A549 (cell line): Measurements from ENCODE around the gene EXOG. TPM values are rescaled to one million over a fixed set of nuclear protein-coding genes. Genes with fewer than 3 reads are reported as not detected.
A peak's percentile ranks its signal among the peaks of the same experiment; 100 is the strongest.

ENCODE experiments used
- BHLHE40 ChIP-seq: IDR thresholded peaks from 2 replicates; pipeline ENCODE4 v1.6.1; 2012; ENCODE audit warnings: low read depth, low read length, inconsistent platforms
- CBX2 ChIP-seq: fragments of 200-600 bp; sonication (generic); IDR thresholded peaks from 2 replicates; pipeline ENCODE4 v1.6.1; 2016; ENCODE audit warnings: low read depth, mild to moderate bottlenecking, borderline replicate concordance
- CEBPB ChIP-seq, 2 experiments: fragments of >200 bp in 1 of 2; sonication (Bioruptor Twin) in 1 of 2; formaldehyde crosslinking in 1 of 2; IDR thresholded peaks; 2 replicates each; pipeline ENCODE4 v1.6.1; 2012 to 2016
- CHD2 ChIP-seq: fragments of 150-350 bp; IDR thresholded peaks from 2 replicates; pipeline ENCODE4 v1.6.1; 2014; ENCODE audit warnings: low read length; ENCODE audit not compliant: partially characterized antibody
- EHMT2 ChIP-seq: fragments of 200-600 bp; sonication (generic); IDR thresholded peaks from 2 replicates; pipeline ENCODE4 v1.6.1; 2016; ENCODE audit warnings: antibody characterized with exemption, low read depth, mild to moderate bottlenecking, moderate library complexity
- FOSL2 ChIP-seq, 2 experiments: fragments of 450-650 bp in 1 of 2; fragments of >200 bp in 1 of 2; sonication (Bioruptor Twin) in 1 of 2; formaldehyde crosslinking; IDR thresholded peaks; 2 replicates each; pipeline versions ENCODE4 v1.5.0 to v1.6.1; 2016 to 2020; ENCODE audit warnings: mild to moderate bottlenecking in 1 of 2, moderate library complexity in 1 of 2
- FOXS1 ChIP-seq: fragments of 250-450 bp; sonication (Bioruptor Pico); IDR thresholded peaks from 2 replicates; pipeline ENCODE4 v1.5.0; 2020; ENCODE audit warnings: mild to moderate bottlenecking, moderate library complexity
- HEYL ChIP-seq: fragments of 250-450 bp; sonication (Bioruptor Pico); IDR thresholded peaks from 2 replicates; pipeline ENCODE4 v1.8.0; 2021; ENCODE audit warnings: mild to moderate bottlenecking, moderate library complexity
- HOXA7 ChIP-seq: fragments of 250-450 bp; sonication (Bioruptor Pico); IDR thresholded peaks from 2 replicates; pipeline ENCODE4 v1.5.0; 2020; ENCODE audit warnings: mild to moderate bottlenecking, moderate library complexity
- HOXB13 ChIP-seq: fragments of 250-450 bp; sonication (Bioruptor Pico); IDR thresholded peaks from 2 replicates; pipeline ENCODE4 v1.5.0; 2020; ENCODE audit warnings: low read depth, mild to moderate bottlenecking, moderate library complexity
- HOXB5 ChIP-seq: fragments of 250-450 bp; sonication (Bioruptor Pico); IDR thresholded peaks from 2 replicates; pipeline ENCODE4 v1.5.0; 2020; ENCODE audit warnings: mild to moderate bottlenecking, moderate library complexity
- JUN ChIP-seq, 2 experiments: fragments of >200 bp; sonication (Bioruptor Twin); formaldehyde crosslinking; IDR thresholded peaks; 2 replicates in 1 of 2; 3 replicates in 1 of 2; pipeline ENCODE4 v1.6.1; 2016 to 2017
- MYC ChIP-seq: IDR thresholded peaks from 2 replicates; pipeline ENCODE4 v1.6.1; 2012; ENCODE audit warnings: mild to moderate bottlenecking, inconsistent platforms, low read length, improper control_type of control experiment, borderline replicate concordance
- NFE2L2 ChIP-seq: fragments of 150-350 bp; conservative IDR thresholded peaks from 2 replicates; pipeline ENCODE4 v1.6.1; 2014; ENCODE audit warnings: low read length
- RCOR1 ChIP-seq: fragments of 150-350 bp; IDR thresholded peaks from 2 replicates; pipeline ENCODE4 v1.6.1; 2014; ENCODE audit warnings: antibody characterized with exemption, low read length, low read depth
- RFX5 ChIP-seq: fragments of 450-650 bp; IDR thresholded peaks from 2 replicates; pipeline ENCODE4 v1.7.1; 2014; ENCODE audit warnings: antibody characterized with exemption, mild to moderate bottlenecking, moderate library complexity
- SREBF2 ChIP-seq: fragments of 450-650 bp; IDR thresholded peaks from 2 replicates; pipeline ENCODE4 v1.6.1; 2014; ENCODE audit warnings: mild to moderate bottlenecking, moderate library complexity
- TFCP2L1 ChIP-seq: fragments of 250-450 bp; sonication (Bioruptor Pico); IDR thresholded peaks from 2 replicates; pipeline ENCODE4 v1.5.0; 2021; ENCODE audit warnings: mild to moderate bottlenecking
- TP53 ChIP-seq: fragments of 250-450 bp; sonication (Bioruptor Pico); IDR thresholded peaks from 2 replicates; pipeline ENCODE4 v1.5.0; 2021; ENCODE audit warnings: mild to moderate bottlenecking, moderate library complexity
- ZC3H11A ChIP-seq: fragments of 450-650 bp; IDR thresholded peaks from 2 replicates; pipeline ENCODE4 v1.6.1; 2014; ENCODE audit warnings: antibody characterized with exemption, mild to moderate bottlenecking
- ZSCAN20 ChIP-seq: fragments of 250-450 bp; sonication (Bioruptor Pico); IDR thresholded peaks from 2 replicates; pipeline ENCODE4 v1.8.0; 2022; ENCODE audit warnings: mild to moderate bottlenecking, moderate library complexity
- polyA plus RNA-seq, 4 experiments: library from polyadenylated mRNA; depleted of rRNA in 3 of 4; stranded (reverse); fragments of >200 nt; fragmentation: RNase III in 1 of 4; extraction: RNeasy Plus Mini Kit Qiagen cat#74134 plus additional on column Dnase treatment in 1 of 4; gene quantifications; 2 replicates in 3 of 4; 3 replicates in 1 of 4; pipeline ENCODE4 v1.2.3, GENCODE V29; 2011 to 2017
- TF ChIP-seq, protein P1 (sequence below): fragments of >200 bp; sonication (Bioruptor Twin); formaldehyde crosslinking; IDR thresholded peaks from 2 replicates; pipeline ENCODE4 v1.6.1; 2016
- TF ChIP-seq, protein P2 (sequence below): fragments of >200 bp; sonication (Bioruptor Twin); formaldehyde crosslinking; IDR thresholded peaks from 3 replicates; pipeline ENCODE4 v1.6.1; 2016
- TF ChIP-seq, protein P3 (sequence below): fragments of 450-650 bp; IDR thresholded peaks from 2 replicates; pipeline ENCODE4 v1.6.1; 2014; ENCODE audit warnings: antibody characterized with exemption
- TF ChIP-seq, protein P4 (sequence below): fragments of 150-350 bp; IDR thresholded peaks from 2 replicates; pipeline ENCODE4 v1.6.1; 2014; ENCODE audit warnings: low read depth, mild to moderate bottlenecking, low read length
- TF ChIP-seq, protein P5 (sequence below): fragments of 250-450 bp; sonication (Bioruptor Pico); IDR thresholded peaks from 2 replicates; pipeline ENCODE4 v1.5.0; 2021; ENCODE audit warnings: mild to moderate bottlenecking, moderate library complexity, borderline replicate concordance

EXOG gene
- polyA plus RNA-seq, 2 of the 4 experiments (the other 2 are of a cell fraction) = 11.2 to 17.1 TPM

DNA sequence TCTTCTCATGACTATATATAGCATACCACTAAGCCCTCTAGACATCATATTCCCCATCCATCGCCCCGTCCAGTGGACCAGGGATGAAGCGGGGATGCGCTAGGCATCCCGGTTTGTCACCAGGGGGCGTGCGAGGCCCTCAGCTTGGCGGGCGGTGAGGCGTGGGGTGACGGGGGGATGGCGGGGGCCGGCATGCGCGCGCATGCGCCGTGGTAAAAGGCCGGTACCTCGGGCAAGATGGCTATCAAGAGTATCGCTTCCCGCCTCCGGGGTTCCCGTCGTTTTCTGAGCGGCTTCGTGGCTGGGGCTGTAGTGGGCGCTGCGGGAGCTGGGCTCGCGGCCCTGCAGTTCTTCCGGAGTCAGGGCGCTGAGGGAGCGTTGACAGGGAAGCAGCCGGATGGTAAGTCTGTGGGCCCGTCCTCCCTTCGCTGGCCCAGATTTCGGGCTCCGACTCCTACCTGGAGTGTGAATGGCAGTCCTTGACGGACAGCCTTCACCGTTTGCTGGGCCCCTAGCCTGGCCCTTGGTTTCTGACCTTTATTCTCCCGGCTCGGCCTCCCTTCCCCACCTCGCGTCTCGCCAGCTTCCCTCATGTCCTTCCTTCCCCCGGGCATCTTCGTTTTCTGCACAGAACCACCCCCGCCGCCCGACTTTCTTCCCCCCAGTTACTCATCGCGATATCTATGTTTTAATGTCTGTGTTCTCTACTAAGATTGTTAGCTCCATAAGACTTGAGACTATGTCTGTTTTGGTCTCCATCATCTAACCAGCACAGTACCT lies at the start of gene EXOG (continued):
- TF ChIP-seq EHMT2 (no peak), NFE2L2 (no peak), CBX2 (no peak), RCOR1 (peak; percentile 86; the same call in 1 of the 2 replicates), ZSCAN20 (CRISPR knock-in tag) (no peak), HOXB5 (CRISPR knock-in tag) (no peak), HOXB13 (no peak), CEBPB (IDR thresholded peaks at IDR 0.05) (no peak), SREBF2 (no peak), FOSL2 (IDR thresholded peaks at IDR 0.05) (no peak), FOSL2 (CRISPR knock-in tag; IDR thresholded peaks at IDR 0.05) (no peak), HOXA7 (CRISPR knock-in tag) (no peak), FOXS1 (CRISPR knock-in tag) (no peak), ZC3H11A (no peak), CHD2 (no peak), RFX5 (no peak), TFCP2L1 (no peak), BHLHE40 (no peak), MYC (no peak), JUN (IDR thresholded peaks at IDR 0.05) (peak in 1 of 2 experiments; percentile 53; a peak in 1 of 5 replicates), HEYL (CRISPR knock-in tag) (no peak), TP53 (CRISPR knock-in tag) (no peak)
- TF ChIP-seq, protein P1, sequence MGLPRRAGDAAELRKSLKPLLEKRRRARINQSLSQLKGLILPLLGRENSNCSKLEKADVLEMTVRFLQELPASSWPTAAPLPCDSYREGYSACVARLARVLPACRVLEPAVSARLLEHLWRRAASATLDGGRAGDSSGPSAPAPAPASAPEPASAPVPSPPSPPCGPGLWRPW = no peak
- TF ChIP-seq, protein P2, sequence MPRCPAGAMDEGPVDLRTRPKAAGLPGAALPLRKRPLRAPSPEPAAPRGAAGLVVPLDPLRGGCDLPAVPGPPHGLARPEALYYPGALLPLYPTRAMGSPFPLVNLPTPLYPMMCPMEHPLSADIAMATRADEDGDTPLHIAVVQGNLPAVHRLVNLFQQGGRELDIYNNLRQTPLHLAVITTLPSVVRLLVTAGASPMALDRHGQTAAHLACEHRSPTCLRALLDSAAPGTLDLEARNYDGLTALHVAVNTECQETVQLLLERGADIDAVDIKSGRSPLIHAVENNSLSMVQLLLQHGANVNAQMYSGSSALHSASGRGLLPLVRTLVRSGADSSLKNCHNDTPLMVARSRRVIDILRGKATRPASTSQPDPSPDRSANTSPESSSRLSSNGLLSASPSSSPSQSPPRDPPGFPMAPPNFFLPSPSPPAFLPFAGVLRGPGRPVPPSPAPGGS = 0 out of 3 replicates have a peak, but pooled peaks have one; percentile 44
- TF ChIP-seq, protein P3, sequence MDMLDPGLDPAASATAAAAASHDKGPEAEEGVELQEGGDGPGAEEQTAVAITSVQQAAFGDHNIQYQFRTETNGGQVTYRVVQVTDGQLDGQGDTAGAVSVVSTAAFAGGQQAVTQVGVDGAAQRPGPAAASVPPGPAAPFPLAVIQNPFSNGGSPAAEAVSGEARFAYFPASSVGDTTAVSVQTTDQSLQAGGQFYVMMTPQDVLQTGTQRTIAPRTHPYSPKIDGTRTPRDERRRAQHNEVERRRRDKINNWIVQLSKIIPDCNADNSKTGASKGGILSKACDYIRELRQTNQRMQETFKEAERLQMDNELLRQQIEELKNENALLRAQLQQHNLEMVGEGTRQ = no peak
- TF ChIP-seq, protein P4, sequence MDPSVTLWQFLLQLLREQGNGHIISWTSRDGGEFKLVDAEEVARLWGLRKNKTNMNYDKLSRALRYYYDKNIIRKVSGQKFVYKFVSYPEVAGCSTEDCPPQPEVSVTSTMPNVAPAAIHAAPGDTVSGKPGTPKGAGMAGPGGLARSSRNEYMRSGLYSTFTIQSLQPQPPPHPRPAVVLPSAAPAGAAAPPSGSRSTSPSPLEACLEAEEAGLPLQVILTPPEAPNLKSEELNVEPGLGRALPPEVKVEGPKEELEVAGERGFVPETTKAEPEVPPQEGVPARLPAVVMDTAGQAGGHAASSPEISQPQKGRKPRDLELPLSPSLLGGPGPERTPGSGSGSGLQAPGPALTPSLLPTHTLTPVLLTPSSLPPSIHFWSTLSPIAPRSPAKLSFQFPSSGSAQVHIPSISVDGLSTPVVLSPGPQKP = no peak
- TF ChIP-seq, protein P5, sequence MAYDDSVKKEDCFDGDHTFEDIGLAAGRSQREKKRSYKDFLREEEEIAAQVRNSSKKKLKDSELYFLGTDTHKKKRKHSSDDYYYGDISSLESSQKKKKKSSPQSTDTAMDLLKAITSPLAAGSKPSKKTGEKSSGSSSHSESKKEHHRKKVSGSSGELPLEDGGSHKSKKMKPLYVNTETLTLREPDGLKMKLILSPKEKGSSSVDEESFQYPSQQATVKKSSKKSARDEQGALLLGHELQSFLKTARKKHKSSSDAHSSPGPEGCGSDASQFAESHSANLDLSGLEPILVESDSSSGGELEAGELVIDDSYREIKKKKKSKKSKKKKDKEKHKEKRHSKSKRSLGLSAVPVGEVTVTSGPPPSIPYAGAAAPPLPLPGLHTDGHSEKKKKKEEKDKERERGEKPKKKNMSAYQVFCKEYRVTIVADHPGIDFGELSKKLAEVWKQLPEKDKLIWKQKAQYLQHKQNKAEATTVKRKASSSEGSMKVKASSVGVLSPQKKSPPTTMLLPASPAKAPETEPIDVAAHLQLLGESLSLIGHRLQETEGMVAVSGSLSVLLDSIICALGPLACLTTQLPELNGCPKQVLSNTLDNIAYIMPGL (CRISPR knock-in tag) = no peak
